Measurements from ENCODE around the gene APBB2.

APBB2 gene

GRCh38 chr4:41098093-41099048 is 116.0 kb downstream of the APBB2 start:
- no peak for DNase-seq (ENCODE audit: low spot score)

GRCh38 chr4:41095973-41096372 is 118.4 kb downstream of the APBB2 start:
- no peak for DNase-seq (ENCODE audit: low spot score)

- no peak for DNase-seq (ENCODE audit: low spot score)
These were observed 119.0 kb downstream of the APBB2 start for GRCh38 chr4:41095192-41095872.

- DNase-seq (ENCODE audit: low spot score): no peak
These were observed 122.2 kb downstream of the APBB2 start for GRCh38 chr4:41092128-41092527.

- DNase-seq (ENCODE audit: low spot score): no peak
These were observed 132.5 kb downstream of the APBB2 start for GRCh38 chr4:41081847-41082246.

GRCh38 chr4:41080976-41081375 is 133.4 kb downstream of the APBB2 start:
- no peak for DNase-seq (ENCODE audit: low spot score)

GRCh38 chr4:41079881-41080560 is 134.3 kb downstream of the APBB2 start:
- no peak for DNase-seq (ENCODE audit: low spot score)

GRCh38 chr4:41077628-41078027 is 136.7 kb downstream of the APBB2 start:
- no peak for DNase-seq (ENCODE audit: low spot score)

GRCh38 chr4:41076481-41076880 is 137.9 kb downstream of the APBB2 start:
- DNase-seq (ENCODE audit: low spot score): no peak

GRCh38 chr4:41074215-41074614 is 140.1 kb downstream of the APBB2 start:
- no peak for DNase-seq (ENCODE audit: low spot score)

- DNase-seq (ENCODE audit: low spot score): no peak
These were observed 142.1 kb downstream of the APBB2 start for GRCh38 chr4:41072021-41072777.

GRCh38 chr4:41070516-41071281 is 143.6 kb downstream of the APBB2 start:
- no peak for DNase-seq (ENCODE audit: low spot score)

GRCh38 chr4:41069838-41070237 is 144.5 kb downstream of the APBB2 start:
- no peak for DNase-seq (ENCODE audit: low spot score)

- no peak for DNase-seq (ENCODE audit: low spot score)
These were observed 145.1 kb downstream of the APBB2 start for GRCh38 chr4:41069257-41069656.

- no peak for DNase-seq (ENCODE audit: low spot score)
These were observed 147.0 kb downstream of the APBB2 start for GRCh38 chr4:41067369-41067768.

- no peak for DNase-seq (ENCODE audit: low spot score)
These were observed 148.3 kb downstream of the APBB2 start for GRCh38 chr4:41066049-41066448.

GRCh38 chr4:41065434-41066006 is 148.8 kb downstream of the APBB2 start:
- no peak for DNase-seq (ENCODE audit: low spot score)

GRCh38 chr4:41064953-41065352 is 149.4 kb downstream of the APBB2 start:
- no peak for DNase-seq (ENCODE audit: low spot score)

- DNase-seq (ENCODE audit: low spot score): no peak
These were observed 152.7 kb downstream of the APBB2 start for GRCh38 chr4:41061482-41062185.

Measured in HuH-7.5 (cell line).